ENCODE measurements around the gene RNH1.

Gene RNH1

GRCh38 chr11:536841-537621 is 30.0 kb upstream of the RNH1 start, which contains the start of gene LRRC56:
LRRC56 (plus strand) TSS chr11:537527; CDS start chr11:540685, 3,158 bp downstream.
- peak; percentile 76 for DNase-seq

- DNase-seq: peak; percentile 98
Measured at GRCh38 chr11:535519-536454, 28.7 kb upstream of the RNH1 start, which contains the start of gene HRAS. HRAS (minus strand) TSS chr11:535576.

- no peak for DNase-seq
Measured at GRCh38 chr11:535210-535518, 28.1 kb upstream of the RNH1 start.

- DNase-seq: peak; percentile 27
Measured at GRCh38 chr11:534396-535209, 27.6 kb upstream of the RNH1 start.

GRCh38 chr11:533586-534395 is 26.7 kb upstream of the RNH1 start:
- DNase-seq: no peak

GRCh38 chr11:532986-533585 is 26.0 kb upstream of the RNH1 start:
- no peak for DNase-seq

- DNase-seq: no peak
Measured at GRCh38 chr11:532527-532985, 25.5 kb upstream of the RNH1 start.

GRCh38 chr11:531919-532526 is 25.0 kb upstream of the RNH1 start:
- no peak for DNase-seq

- no peak for DNase-seq
Measured at GRCh38 chr11:530960-531831, 24.2 kb upstream of the RNH1 start.

GRCh38 chr11:529728-530411 is 22.8 kb upstream of the RNH1 start:
- DNase-seq: no peak

- no peak for DNase-seq
Measured at GRCh38 chr11:528815-529727, 22.0 kb upstream of the RNH1 start.

- no peak for DNase-seq
Measured at GRCh38 chr11:528166-528814, 21.2 kb upstream of the RNH1 start.

- no peak for DNase-seq
Measured at GRCh38 chr11:526192-526591, 19.1 kb upstream of the RNH1 start.

- no peak for DNase-seq
Measured at GRCh38 chr11:521177-521688, 14.2 kb upstream of the RNH1 start.

- no peak for DNase-seq
Measured at GRCh38 chr11:520428-521176, 13.6 kb upstream of the RNH1 start.

- peak; percentile 97 for DNase-seq
Measured at GRCh38 chr11:518463-519202, 11.6 kb upstream of the RNH1 start.
